ENCODE results near the gene BAZ2B. TPM values are rescaled to one million over a fixed set of nuclear protein-coding genes. Genes with fewer than 3 reads are reported as not detected.

BAZ2B gene
- total RNA-seq, 1 experiment from 2014 or later = 54.9 TPM

GRCh38 chr2:159506202-159506601 is 110.1 kb downstream of the BAZ2B start:
- no peak overlapping the region for H3K27ac Mint-ChIP-seq
- Histone ChIP-seq H3K79me1 (ENCODE audit: insufficient read depth, low read depth, low read length, poor library complexity, severe bottlenecking) (no peaks in the 10 kb centered on the region), H3K23me2 (ENCODE audit: insufficient read length, low read depth, low read length, poor library complexity, severe bottlenecking) (no peaks in the 10 kb centered on the region), H3K27ac (ENCODE audit: insufficient read length, low read depth, low read length) (no peak overlapping the region), H4K8ac (replicated peaks; ENCODE audit: insufficient read length, low read depth, low read length) (no peak overlapping the region), H4K20me1 (ENCODE audit: control insufficient read depth, insufficient read depth, insufficient read length) (no peaks in the 10 kb centered on the region), H3K9ac (ENCODE audit: extremely low read depth, insufficient read length, low read length) (no peak overlapping the region), H2BK20ac (ENCODE audit: low read depth, low read length, poor library complexity, severe bottlenecking) (no peak overlapping the region), H2AFZ (ENCODE audit: low read length) (no peak overlapping the region), H2AK5ac (ENCODE audit: insufficient read length, low read length) (no peak overlapping the region), H3K4me1 (ENCODE audit: insufficient read depth, low read length) (no peaks in the 10 kb centered on the region), H3K4ac (ENCODE audit: low read depth, low read length) (no peak overlapping the region), H3K18ac (ENCODE audit: insufficient read length, low read depth, low read length) (no peak overlapping the region), H3K27me3 (ENCODE audit: insufficient read depth, low read length) (no peaks in the 10 kb centered on the region), H2BK12ac (ENCODE audit: insufficient read length, low read depth, low read length) (no peak overlapping the region), H3K79me2 (ENCODE audit: insufficient read depth, low read length) (no peaks in the 10 kb centered on the region; the same call in 1 of the 2 replicates), H3K9me3 (ENCODE audit: control insufficient read depth, low read depth, low read length) (no peaks in the 10 kb centered on the region), H4K5ac (ENCODE audit: insufficient read length, low read depth, low read length) (no peak overlapping the region), H3K4me2 (ENCODE audit: insufficient read depth, insufficient read length, low read length) (no peak overlapping the region), H4K91ac (ENCODE audit: insufficient read length, low read depth, low read length) (no peak overlapping the region), H3K23ac (ENCODE audit: insufficient read length, low read depth, low read length) (no peak overlapping the region), H2BK120ac (ENCODE audit: low read depth, low read length, poor library complexity, severe bottlenecking) (no peak overlapping the region), H2BK5ac (ENCODE audit: insufficient read length, low read length) (no peak overlapping the region), H3T11ph (ENCODE audit: low read length) (no peak overlapping the region), H3K56ac (ENCODE audit: insufficient read length, low read depth, low read length) (no peak overlapping the region), H2BK15ac (ENCODE audit: low read depth, low read length) (no peak overlapping the region), H3K14ac (ENCODE audit: insufficient read depth, low read length) (no peak overlapping the region)
- H3K36me3 Mint-ChIP-seq (ENCODE audit: insufficient read depth in 1 of 3, low read depth in 3 of 3) = peaks cover 4 to 5% (median 5%) of the 10 kb centered on the region in 3 experiments; a peak in 5 of 7 replicates
- no peaks in the 10 kb centered on the region for H3K27me3 Mint-ChIP-seq (ENCODE audit: low read depth)
- no peak for TF ChIP-seq CTCF (conservative IDR thresholded peaks at IDR 0.05)
- no peak overlapping the region for H3K4me3 Mint-ChIP-seq
- peaks cover 4 to 5% of the 10 kb centered on the region in 2 experiments; a peak in 2 of 5 replicates for H3K9me3 Mint-ChIP-seq
- no peaks in the 10 kb centered on the region for H3K4me1 Mint-ChIP-seq
- WGBS (ENCODE audit: extremely low coverage, insufficient read length, low lambda C conversion rate) = no CpG with 5 or more reads among the region's 3 CpGs
- no peak for DNase-seq

Measured in H9 (cell line).